SK-N-SH (cell line): Measurements from ENCODE around the gene ITGB8. TPM values are rescaled to one million over a fixed set of nuclear protein-coding genes. Genes with fewer than 3 reads are reported as not detected.

Source experiments
- CTCF ChIA-PET: fragments of 300-600, 350-600 bp; formaldehyde crosslinking; extraction: SDS; loops from one replicate; lab custom pipeline; 2021; lab: Yijun Ruan, JAX
- POLR2A ChIA-PET: fragments of 350-600 bp; sonication (Branson Sonifier 250); formaldehyde crosslinking; extraction: SDS; loops from one replicate; lab custom pipeline; 2020; ENCODE audit warnings: antibody characterized with exemption, inconsistent platforms; lab: Yijun Ruan, JAX
- DNase-seq: peaks from one replicate; pipeline ENCODE4 v3.0.0; 2012
- H2AFZ ChIP-seq: fragments of 200-600 bp; sonication (generic); 2 replicates; pipeline ENCODE4 v1.8.1; 2016; ENCODE audit warnings: antibody characterized with exemption, mild to moderate bottlenecking, low read depth
- H3F3A ChIP-seq: fragments of 200-600 bp; sonication (generic); replicated peaks from 2 replicates; pipeline ENCODE3; 2016; ENCODE audit warnings: antibody characterized with exemption, mild to moderate bottlenecking; ENCODE audit not compliant: insufficient read depth
- H3K27ac ChIP-seq, 2 experiments: fragments of 200-500 bp in 1 of 2; fragments of 200-600 bp in 1 of 2; sonication (Bioruptor generic) in 1 of 2; sonication (generic), shearing (Covaris generic) in 1 of 2; 2 replicates each; pipeline versions ENCODE4 v1.5.1 to v1.6.1; 2014 to 2016; ENCODE audit warnings: low read depth in 2 of 2, inconsistent platforms in 1 of 2, low read length in 1 of 2, mild to moderate bottlenecking in 1 of 2, mixed read lengths in 1 of 2
- H3K27me3 ChIP-seq: fragments of 200-600 bp; sonication (generic), shearing (Covaris generic); 2 replicates; pipeline ENCODE4 v1.6.1; 2016; ENCODE audit warnings: mixed run types; ENCODE audit not compliant: insufficient read depth
- H3K36me3 ChIP-seq, 2 experiments: fragments of 200-500 bp in 1 of 2; fragments of 200-600 bp in 1 of 2; sonication (Bioruptor generic) in 1 of 2; sonication (generic) in 1 of 2; replicated peaks in 1 of 2; 2 replicates each; pipeline versions ENCODE3 to v1.5.1; 2014 to 2016; ENCODE audit warnings: low read length in 1 of 2, mild to moderate bottlenecking in 1 of 2; ENCODE audit not compliant: insufficient read depth in 2 of 2, control insufficient read depth in 1 of 2
- H3K4me1 ChIP-seq, 2 experiments: fragments of 200-500 bp in 1 of 2; fragments of 200-600 bp in 1 of 2; sonication (Bioruptor generic) in 1 of 2; sonication (generic), shearing (Covaris generic) in 1 of 2; 2 replicates each; pipeline versions ENCODE4 v1.5.1 to v1.6.1; 2014 to 2016; ENCODE audit warnings: low read depth in 1 of 2, low read length in 1 of 2, mixed run types in 1 of 2; ENCODE audit not compliant: insufficient read depth in 2 of 2, control insufficient read depth in 1 of 2
- H3K4me2 ChIP-seq: fragments of 200-600 bp; sonication (generic), shearing (Covaris generic); 2 replicates; pipeline ENCODE4 v1.6.1; 2017; ENCODE audit warnings: mixed run types
- H3K4me3 ChIP-seq, 2 experiments: fragments of 200-500 bp in 1 of 2; fragments of 200-600 bp in 1 of 2; sonication (Bioruptor generic) in 1 of 2; sonication (generic), shearing (Covaris generic) in 1 of 2; 2 replicates each; pipeline versions ENCODE4 v1.5.1 to v1.8.1; 2014 to 2016; ENCODE audit warnings: low read depth in 2 of 2, inconsistent platforms in 1 of 2, low read length in 1 of 2, mild to moderate bottlenecking in 1 of 2, mixed read lengths in 1 of 2, moderate library complexity in 1 of 2
- H3K79me2 ChIP-seq: fragments of 200-600 bp; sonication (generic); 2 replicates; pipeline ENCODE4 v1.8.1; 2017; ENCODE audit warnings: mild to moderate bottlenecking; ENCODE audit not compliant: insufficient read depth
- H3K9ac ChIP-seq: fragments of 200-600 bp; sonication (generic); 2 replicates; pipeline ENCODE4 v1.6.1; 2017; ENCODE audit warnings: mixed run types
- H3K9me2 ChIP-seq: fragments of 200-600 bp; sonication (generic); 2 replicates; pipeline ENCODE4 v1.6.1; 2017; ENCODE audit warnings: mixed run types
- H3K9me3 ChIP-seq: fragments of 200-600 bp; sonication (generic); 2 replicates; pipeline ENCODE4 v1.6.1; 2017; ENCODE audit warnings: mixed run types, mild to moderate bottlenecking, moderate library complexity
- H4K20me1 ChIP-seq: fragments of 200-600 bp; sonication (generic); 2 replicates; pipeline ENCODE4 v1.6.1; 2017; ENCODE audit warnings: mild to moderate bottlenecking, mixed run types; ENCODE audit not compliant: insufficient read depth
- ELF1 ChIP-seq: IDR thresholded peaks from 2 replicates; pipeline ENCODE4 v1.4.0; 2012
- EZH2phosphoT487 ChIP-seq: fragments of 200-600 bp; sonication (generic); IDR thresholded peaks from 2 replicates; pipeline ENCODE4 v1.6.1; 2017; ENCODE audit warnings: low read depth, mixed run types, mild to moderate bottlenecking, antibody characterized with exemption, moderate library complexity, borderline replicate concordance
- FOSL2 ChIP-seq: IDR thresholded peaks from 2 replicates; pipeline ENCODE4 v1.4.0; 2012; ENCODE audit warnings: low read depth, mild to moderate bottlenecking, moderate library complexity, borderline replicate concordance
- FOXM1 ChIP-seq: IDR thresholded peaks from 2 replicates; pipeline ENCODE4 v1.4.0; 2012; ENCODE audit warnings: low read depth, mild to moderate bottlenecking
- GABPA ChIP-seq: IDR thresholded peaks from 2 replicates; pipeline ENCODE4 v1.4.0; 2012; ENCODE audit warnings: low read depth, mild to moderate bottlenecking
- GATA2 ChIP-seq: sonication (generic); formaldehyde crosslinking; IDR thresholded peaks from 2 replicates; pipeline ENCODE4 v1.5.0; 2020; ENCODE audit warnings: mild to moderate bottlenecking, missing genetic modification reagents
- MEF2A ChIP-seq: IDR thresholded peaks from 2 replicates; pipeline ENCODE4 v1.4.0; 2012; ENCODE audit warnings: low read depth, borderline replicate concordance
- RAD21 ChIP-seq: IDR thresholded peaks from 2 replicates; pipeline ENCODE4 v1.6.1; 2012; ENCODE audit warnings: mild to moderate bottlenecking, low read length
- RFX5 ChIP-seq: IDR thresholded peaks from 2 replicates; pipeline ENCODE4 v1.6.1; 2012; ENCODE audit warnings: mild to moderate bottlenecking, improper control_type of control experiment, low read length
- TAF1 ChIP-seq: IDR thresholded peaks from 2 replicates; pipeline ENCODE4 v1.6.1; 2012; ENCODE audit warnings: low read depth, mild to moderate bottlenecking, low read length, moderate library complexity, borderline replicate concordance
- TCF12 ChIP-seq: IDR thresholded peaks from 2 replicates; pipeline ENCODE4 v1.4.0; 2012
- TEAD4 ChIP-seq: IDR thresholded peaks from 2 replicates; pipeline ENCODE4 v1.4.0; 2012; ENCODE audit warnings: mild to moderate bottlenecking, borderline replicate concordance; ENCODE audit not compliant: insufficient read depth
- WGBS: methylation state at CpG from one replicate; pipeline ENCODE4 v1.1.6; 2017; ENCODE audit warnings: low lambda C conversion rate; 5-methylcytosine and 5-hydroxymethylcytosine counted together
- polyA plus RNA-seq, 3 experiments: library from polyadenylated mRNA; depleted of rRNA; stranded (reverse); fragments of >200 nt; gene quantifications; 2 replicates each; pipeline ENCODE4 v1.2.3, GENCODE V29; 2012
- TF ChIP-seq, protein P1 (sequence below): IDR thresholded peaks from 2 replicates; pipeline ENCODE4 v1.4.0; 2012; ENCODE audit warnings: low read depth, borderline replicate concordance
- TF ChIP-seq, protein P2 (sequence below): IDR thresholded peaks from 2 replicates; pipeline ENCODE4; 2012
- TF ChIP-seq, protein P3 (sequence below): fragments of 150-350 bp; IDR thresholded peaks from 2 replicates; pipeline ENCODE4 v1.6.1; 2017; ENCODE audit warnings: antibody characterized with exemption, low read length, low read depth, borderline replicate concordance
- TF ChIP-seq, protein P4 (sequence below): fragments of 150-350 bp; IDR thresholded peaks from 2 replicates; pipeline ENCODE4 v1.6.1; 2016; ENCODE audit warnings: mild to moderate bottlenecking, low read depth, low read length
- TF ChIP-seq, protein P5 (sequence below): IDR thresholded peaks from 2 replicates; pipeline ENCODE4 v1.6.1; 2012; ENCODE audit warnings: mild to moderate bottlenecking, low read depth, low read length, moderate library complexity

Gene ITGB8
- polyA plus RNA-seq, 1 of the 3 experiments (the other 2 are of a cell fraction), result 0.62 TPM

DNA sequence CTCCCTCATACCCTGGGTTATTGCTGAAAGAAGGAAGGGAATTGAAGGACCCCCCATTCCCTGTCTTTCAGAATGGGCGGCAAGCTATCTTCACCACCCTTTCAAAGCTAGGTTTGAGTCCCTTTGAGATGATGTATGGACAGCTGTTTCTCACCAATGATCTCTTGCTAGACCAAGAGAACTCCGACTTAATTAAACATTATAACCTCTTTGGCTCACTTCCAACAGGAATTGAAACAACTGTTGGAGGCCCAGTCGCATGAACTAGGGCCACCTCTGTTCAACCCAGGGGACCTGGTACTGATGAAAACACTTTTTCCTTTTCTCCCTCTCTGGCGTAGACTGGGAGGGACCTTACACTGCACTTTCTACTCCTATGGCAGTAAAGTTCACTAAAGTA lies 110.6 kb downstream of the ITGB8 start:
- DNase-seq, result no peak
- no peak overlapping the region for H3K4me3 ChIP-seq
- H3K4me1 ChIP-seq, result peaks cover 0 to 5% of the 10 kb centered on the region in 2 experiments; a peak in 1 of 4 replicates
- H3K36me3 ChIP-seq, result no peaks in the 10 kb centered on the region
- H3K27ac ChIP-seq, result no peak overlapping the region
- WGBS, result 44% methylated on average over 4 of the region's 4 CpGs
- H3K9ac ChIP-seq, result no peak overlapping the region
- no peaks in the 10 kb centered on the region for H3K79me2 ChIP-seq
- no peaks in the 10 kb centered on the region for H3K27me3 ChIP-seq
- CTCF ChIA-PET, result interaction anchor here (0.6 to 1.9 kb wide), 5 partner anchors 9 to 73 kb away, joined by 3 to 4 read pairs (median 4); no protein-coding TSS in a partner anchor
- no peaks in the 10 kb centered on the region for H4K20me1 ChIP-seq
- no peak overlapping the region for H3K4me2 ChIP-seq
- no peak overlapping the region for H2AFZ ChIP-seq
- TF ChIP-seq RAD21, result no peak
- TF ChIP-seq, protein P1, sequence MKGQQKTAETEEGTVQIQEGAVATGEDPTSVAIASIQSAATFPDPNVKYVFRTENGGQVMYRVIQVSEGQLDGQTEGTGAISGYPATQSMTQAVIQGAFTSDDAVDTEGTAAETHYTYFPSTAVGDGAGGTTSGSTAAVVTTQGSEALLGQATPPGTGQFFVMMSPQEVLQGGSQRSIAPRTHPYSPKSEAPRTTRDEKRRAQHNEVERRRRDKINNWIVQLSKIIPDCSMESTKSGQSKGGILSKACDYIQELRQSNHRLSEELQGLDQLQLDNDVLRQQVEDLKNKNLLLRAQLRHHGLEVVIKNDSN, result no peak
- no peak for TF ChIP-seq TEAD4
- TF ChIP-seq MEF2A, result no peak
- TF ChIP-seq EZH2phosphoT487, result no peak
- no peak for TF ChIP-seq RFX5
- TF ChIP-seq TAF1, result no peak
- TF ChIP-seq GATA2, result no peak
- TF ChIP-seq, protein P2, sequence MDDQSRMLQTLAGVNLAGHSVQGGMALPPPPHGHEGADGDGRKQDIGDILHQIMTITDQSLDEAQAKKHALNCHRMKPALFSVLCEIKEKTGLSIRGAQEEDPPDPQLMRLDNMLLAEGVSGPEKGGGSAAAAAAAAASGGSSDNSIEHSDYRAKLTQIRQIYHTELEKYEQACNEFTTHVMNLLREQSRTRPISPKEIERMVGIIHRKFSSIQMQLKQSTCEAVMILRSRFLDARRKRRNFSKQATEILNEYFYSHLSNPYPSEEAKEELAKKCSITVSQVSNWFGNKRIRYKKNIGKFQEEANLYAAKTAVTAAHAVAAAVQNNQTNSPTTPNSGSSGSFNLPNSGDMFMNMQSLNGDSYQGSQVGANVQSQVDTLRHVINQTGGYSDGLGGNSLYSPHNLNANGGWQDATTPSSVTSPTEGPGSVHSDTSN, result no peak
- TF ChIP-seq FOXM1, result no peak
- no peak for TF ChIP-seq FOSL2
- TF ChIP-seq TCF12, result no peak
- TF ChIP-seq, protein P3, sequence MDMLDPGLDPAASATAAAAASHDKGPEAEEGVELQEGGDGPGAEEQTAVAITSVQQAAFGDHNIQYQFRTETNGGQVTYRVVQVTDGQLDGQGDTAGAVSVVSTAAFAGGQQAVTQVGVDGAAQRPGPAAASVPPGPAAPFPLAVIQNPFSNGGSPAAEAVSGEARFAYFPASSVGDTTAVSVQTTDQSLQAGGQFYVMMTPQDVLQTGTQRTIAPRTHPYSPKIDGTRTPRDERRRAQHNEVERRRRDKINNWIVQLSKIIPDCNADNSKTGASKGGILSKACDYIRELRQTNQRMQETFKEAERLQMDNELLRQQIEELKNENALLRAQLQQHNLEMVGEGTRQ, result no peak
- TF ChIP-seq GABPA, result no peak
- TF ChIP-seq, protein P4, sequence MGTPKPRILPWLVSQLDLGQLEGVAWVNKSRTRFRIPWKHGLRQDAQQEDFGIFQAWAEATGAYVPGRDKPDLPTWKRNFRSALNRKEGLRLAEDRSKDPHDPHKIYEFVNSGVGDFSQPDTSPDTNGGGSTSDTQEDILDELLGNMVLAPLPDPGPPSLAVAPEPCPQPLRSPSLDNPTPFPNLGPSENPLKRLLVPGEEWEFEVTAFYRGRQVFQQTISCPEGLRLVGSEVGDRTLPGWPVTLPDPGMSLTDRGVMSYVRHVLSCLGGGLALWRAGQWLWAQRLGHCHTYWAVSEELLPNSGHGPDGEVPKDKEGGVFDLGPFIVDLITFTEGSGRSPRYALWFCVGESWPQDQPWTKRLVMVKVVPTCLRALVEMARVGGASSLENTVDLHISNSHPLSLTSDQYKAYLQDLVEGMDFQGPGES, result no peak
- TF ChIP-seq ELF1, result no peak
- TF ChIP-seq, protein P5, sequence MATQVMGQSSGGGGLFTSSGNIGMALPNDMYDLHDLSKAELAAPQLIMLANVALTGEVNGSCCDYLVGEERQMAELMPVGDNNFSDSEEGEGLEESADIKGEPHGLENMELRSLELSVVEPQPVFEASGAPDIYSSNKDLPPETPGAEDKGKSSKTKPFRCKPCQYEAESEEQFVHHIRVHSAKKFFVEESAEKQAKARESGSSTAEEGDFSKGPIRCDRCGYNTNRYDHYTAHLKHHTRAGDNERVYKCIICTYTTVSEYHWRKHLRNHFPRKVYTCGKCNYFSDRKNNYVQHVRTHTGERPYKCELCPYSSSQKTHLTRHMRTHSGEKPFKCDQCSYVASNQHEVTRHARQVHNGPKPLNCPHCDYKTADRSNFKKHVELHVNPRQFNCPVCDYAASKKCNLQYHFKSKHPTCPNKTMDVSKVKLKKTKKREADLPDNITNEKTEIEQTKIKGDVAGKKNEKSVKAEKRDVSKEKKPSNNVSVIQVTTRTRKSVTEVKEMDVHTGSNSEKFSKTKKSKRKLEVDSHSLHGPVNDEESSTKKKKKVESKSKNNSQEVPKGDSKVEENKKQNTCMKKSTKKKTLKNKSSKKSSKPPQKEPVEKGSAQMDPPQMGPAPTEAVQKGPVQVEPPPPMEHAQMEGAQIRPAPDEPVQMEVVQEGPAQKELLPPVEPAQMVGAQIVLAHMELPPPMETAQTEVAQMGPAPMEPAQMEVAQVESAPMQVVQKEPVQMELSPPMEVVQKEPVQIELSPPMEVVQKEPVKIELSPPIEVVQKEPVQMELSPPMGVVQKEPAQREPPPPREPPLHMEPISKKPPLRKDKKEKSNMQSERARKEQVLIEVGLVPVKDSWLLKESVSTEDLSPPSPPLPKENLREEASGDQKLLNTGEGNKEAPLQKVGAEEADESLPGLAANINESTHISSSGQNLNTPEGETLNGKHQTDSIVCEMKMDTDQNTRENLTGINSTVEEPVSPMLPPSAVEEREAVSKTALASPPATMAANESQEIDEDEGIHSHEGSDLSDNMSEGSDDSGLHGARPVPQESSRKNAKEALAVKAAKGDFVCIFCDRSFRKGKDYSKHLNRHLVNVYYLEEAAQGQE, result no peak
- POLR2A ChIA-PET, result no interaction called here
- H3K9me3 ChIP-seq, result no peaks in the 10 kb centered on the region
- no peaks in the 10 kb centered on the region for H3F3A ChIP-seq
- no peaks in the 10 kb centered on the region for H3K9me2 ChIP-seq
